Forelimb muscle (tissue), 1 donor: ENCODE results near the gene KDM6A. TPM values are rescaled to one million over a fixed set of nuclear protein-coding genes. Genes with fewer than 3 reads are reported as not detected.

Source experiments
- polyA plus RNA-seq: library from polyadenylated mRNA; unstranded; fragments of 120-200 nt; gene quantifications from one replicate; pipeline ENCODE4 v1.2.1, GENCODE V29; 2013; ENCODE audit not compliant: insufficient read length

Gene KDM6A
- polyA plus RNA-seq, 1 donor = 23.5 TPM

Other genes starting within 250 kb of the KDM6A start
- not detected for gene DUSP21, start 29.2 kb upstream of the KDM6A start, polyA plus RNA-seq